Stimulated activated CD8-positive, alpha-beta memory T cell treated with anti-CD3 and anti-CD28 coated beads, Interleukin-15, amount 100 ng/mL, for 1 hour (primary cell): Measurements from ENCODE around the gene TXNDC11.

Experiments
- DNase-seq: peaks from one replicate; pipeline ENCODE4 v3.0.0-alpha.2; 2020; ENCODE audit warnings: low read depth

TXNDC11 gene

GRCh38 chr16:11722468-11722808 is 20.2 kb downstream of the TXNDC11 start:
- no peak for DNase-seq

DNA sequence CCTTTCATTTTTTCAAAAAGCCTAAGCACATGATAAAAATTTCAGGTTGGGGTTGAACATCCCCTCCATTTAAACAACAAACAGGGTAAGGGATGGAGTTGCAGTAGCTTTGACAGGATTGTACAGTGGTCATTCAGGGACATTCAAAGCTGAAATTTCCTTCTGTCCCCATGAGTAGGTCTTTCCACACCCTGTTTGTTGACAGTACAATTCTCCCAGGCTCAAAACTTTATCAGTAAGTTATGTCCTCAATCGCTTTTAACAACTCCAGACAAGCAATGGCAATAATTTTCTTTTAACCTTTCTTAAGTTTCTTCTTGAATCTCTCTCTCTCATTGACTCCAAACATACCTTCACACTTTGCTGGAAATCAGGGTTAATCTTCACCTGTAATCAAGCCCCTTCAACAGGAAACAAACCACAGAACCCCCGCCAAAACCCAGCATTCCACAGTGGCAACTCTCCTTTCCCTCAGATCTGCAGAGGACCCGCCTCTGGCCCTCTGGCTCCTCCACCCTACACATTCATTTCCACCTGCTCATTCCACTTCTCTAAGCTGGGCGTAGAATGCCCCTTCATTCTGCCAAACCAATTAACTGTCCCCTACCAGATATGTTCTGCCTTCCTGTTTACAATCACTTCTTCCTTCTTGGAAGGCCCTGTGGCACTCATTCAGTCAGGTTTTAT is 20.7 kb downstream of the TXNDC11 start:
- no peak for DNase-seq

DNA sequence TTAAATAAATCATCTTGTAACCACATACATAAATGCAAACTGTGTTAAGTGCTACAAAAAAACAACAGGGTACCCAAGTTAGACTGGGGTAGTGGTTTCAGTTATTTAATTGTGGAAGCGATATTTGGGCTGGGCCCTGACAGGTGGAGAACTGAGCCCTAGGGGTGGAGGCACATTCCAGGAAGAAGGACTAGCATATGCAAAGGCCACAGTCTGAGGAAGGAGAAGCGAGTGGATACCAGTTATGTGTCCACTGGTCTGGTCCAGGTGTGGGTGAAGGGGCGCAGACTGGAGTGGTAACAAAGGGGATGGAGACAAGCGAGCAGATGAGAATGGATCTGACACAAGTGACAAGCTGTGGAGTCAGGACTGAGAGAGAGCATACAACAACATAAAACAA is 22.9 kb downstream of the TXNDC11 start:
- no peak for DNase-seq

DNA sequence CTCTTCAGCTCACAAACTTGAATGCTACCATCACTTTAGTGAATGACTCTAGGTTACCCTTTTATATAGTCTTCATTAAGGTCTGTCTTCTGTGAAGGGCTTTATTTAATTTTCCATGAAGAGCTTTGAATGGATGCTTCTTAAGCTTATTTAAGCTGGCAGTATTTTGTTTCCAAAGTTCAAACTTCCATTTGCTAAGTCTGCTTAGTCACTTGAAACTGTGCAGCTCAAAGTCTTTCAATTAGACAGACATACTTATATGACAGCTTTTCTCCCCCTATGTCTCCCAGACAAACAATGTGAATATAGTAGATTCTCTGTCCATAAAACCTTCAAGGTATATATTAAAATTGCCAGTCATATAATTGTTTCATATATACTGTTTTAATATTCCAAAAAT is 23.5 kb downstream of the TXNDC11 start:
- DNase-seq = no peak

- no peak for DNase-seq
Measured at GRCh38 chr16:11717811-11718210, 24.8 kb downstream of the TXNDC11 start.

DNA sequence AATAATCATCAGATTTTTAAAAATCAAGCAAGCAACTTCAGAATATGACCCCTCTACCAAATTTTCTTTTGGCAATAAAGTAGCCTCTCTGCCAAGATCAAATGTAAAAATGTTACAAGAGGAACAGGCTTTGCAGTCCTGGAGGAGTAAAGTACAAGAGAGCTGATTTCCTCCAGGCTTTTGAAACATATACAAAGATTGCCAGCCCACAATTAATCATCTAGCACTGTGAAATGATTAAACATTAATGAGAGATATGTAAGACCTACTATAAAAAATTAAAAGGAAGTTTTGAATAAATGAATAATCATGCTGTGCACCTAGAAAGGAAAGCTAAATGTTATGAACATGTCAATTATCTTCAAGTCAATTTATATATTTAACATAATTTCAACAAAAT is 26.3 kb downstream of the TXNDC11 start:
- no peak for DNase-seq

- DNase-seq = no peak
Measured at GRCh38 chr16:11715246-11715947, 27.3 kb downstream of the TXNDC11 start.

DNA sequence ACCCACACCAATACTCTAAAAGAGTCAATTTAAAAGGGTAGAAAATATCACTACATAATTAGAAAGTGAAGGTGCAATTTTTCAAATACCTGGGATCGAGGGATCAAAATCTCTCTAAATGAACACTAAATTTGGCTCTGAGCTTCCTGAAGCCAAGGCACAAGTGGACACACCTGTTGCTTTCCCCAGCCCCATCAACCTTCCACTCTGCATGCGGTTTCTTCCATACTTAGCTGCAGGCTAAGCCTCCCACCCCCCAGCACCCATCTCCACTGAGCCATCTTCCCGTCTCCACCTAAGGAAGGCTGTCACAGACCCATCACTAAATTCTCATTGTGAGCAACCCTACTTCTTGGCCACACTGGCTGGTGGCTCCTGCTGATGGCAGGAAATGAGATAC is 30.5 kb downstream of the TXNDC11 start:
- DNase-seq = no peak

GRCh38 chr16:11711662-11712061 is 31.0 kb downstream of the TXNDC11 start:
- DNase-seq = no peak

- no peak for DNase-seq
Measured at GRCh38 chr16:11708421-11708820, 34.2 kb downstream of the TXNDC11 start.

DNA sequence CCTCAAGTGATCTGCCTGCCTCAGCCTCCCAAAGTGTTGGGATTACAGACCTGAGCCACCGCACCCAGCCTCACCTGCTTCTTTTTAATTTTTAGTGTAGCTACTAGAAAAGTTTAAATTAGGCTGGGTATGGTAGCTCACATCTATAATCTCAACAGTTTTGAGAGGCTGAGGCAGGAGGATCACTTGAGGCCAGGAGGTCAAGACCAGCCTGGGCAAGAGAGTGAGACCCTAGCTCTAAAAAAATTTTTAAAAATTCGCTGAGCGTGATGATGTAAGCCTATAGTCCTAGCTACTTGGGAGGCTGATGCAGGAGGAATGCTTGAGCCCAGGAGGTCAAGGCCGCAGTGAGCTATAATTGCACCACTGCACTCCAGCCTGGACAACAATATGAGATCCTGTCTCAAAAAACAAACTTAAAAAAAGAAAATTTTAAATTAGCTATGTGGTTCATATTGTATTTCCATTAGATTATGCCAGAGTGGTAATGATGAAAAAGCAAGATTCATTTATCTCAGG is 34.9 kb downstream of the TXNDC11 start:
- DNase-seq = no peak

- no peak for DNase-seq
Measured at GRCh38 chr16:11706180-11706742, 36.4 kb downstream of the TXNDC11 start.

GRCh38 chr16:11705311-11706025 is 37.2 kb downstream of the TXNDC11 start:
- DNase-seq = no peak

GRCh38 chr16:11700264-11701029 is 42.2 kb downstream of the TXNDC11 start:
- DNase-seq = no peak

- no peak for DNase-seq
Measured at GRCh38 chr16:11699234-11699894, 43.3 kb downstream of the TXNDC11 start.

DNA sequence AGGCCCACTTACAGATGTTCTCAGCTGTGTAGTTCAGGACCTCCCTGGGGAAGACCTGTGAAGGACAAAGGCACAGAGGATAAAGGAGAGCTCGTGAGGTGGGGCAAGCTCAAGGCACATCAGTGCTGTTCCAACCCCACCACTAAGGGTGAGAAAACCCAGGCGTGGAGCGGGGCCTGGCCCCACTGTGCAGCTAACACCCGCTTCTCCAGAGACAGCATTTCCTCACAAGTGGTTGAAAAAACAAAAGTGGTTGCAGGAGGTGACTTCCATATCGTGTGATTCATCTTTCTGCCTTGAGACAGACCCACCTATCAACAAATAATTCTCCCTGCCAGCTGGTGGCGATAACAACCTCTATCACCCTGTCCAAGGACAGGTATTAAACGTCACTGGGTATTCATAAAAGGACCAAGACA is 44.4 kb downstream of the TXNDC11 start:
- no peak for DNase-seq

GRCh38 chr16:11697319-11697718 is 45.3 kb downstream of the TXNDC11 start:
- DNase-seq = no peak

DNA sequence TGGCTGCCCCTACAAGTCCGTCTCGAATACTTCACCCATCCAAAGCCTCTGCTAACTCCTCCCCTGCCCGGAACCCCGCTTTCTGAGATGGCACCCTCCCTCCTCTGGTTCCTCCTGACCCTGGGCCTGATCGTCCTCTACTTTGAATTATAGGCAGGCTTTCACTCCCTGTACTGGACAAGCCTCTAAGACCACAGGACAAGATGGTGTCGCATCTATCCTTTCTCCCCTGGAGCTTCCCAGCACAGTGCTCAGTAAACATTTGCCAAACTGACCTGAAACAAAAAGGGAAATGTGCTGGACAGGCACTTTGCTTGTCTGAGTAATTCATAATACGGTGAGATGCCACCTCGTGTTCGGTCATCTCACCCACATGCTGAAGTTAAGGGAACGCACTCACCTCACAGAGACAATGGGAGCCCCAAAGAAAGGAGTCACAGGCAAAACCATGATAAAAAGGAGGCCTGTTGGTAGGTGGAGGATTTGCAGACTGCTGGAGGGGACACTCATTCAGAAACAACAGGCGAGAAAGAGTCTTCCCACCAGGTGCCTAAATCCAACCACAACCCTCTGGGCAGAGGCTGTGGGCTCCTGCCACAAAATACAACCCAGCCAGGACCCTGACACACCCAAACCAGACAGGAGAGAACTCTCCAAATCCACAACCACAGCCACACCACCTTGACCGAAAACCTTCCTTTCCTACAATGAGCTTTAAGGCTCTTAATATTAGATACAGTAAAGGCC is 46.2 kb downstream of the TXNDC11 start:
- DNase-seq = no peak

DNA sequence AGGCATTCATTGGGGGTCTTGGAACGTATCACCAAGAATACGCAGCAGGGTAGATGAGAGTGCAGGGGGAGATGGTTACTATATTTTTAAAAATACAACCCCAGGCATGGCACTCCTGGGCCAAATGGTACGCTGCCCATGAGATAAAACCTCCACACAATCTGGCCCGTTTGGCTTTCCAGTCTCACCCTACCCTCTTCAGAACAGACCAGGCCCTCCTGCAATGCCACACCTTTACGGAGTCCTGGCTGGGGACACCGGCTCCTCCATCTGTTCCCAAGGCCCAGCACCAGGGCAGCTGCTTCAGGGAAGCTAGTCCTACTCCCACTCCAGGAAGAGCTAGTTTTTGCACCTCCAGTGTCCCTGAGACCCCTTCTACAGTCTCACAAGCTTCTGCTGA is 50.0 kb downstream of the TXNDC11 start:
- DNase-seq = no peak

- DNase-seq = no peak
Measured at GRCh38 chr16:11692171-11692570, 50.5 kb downstream of the TXNDC11 start.

DNA sequence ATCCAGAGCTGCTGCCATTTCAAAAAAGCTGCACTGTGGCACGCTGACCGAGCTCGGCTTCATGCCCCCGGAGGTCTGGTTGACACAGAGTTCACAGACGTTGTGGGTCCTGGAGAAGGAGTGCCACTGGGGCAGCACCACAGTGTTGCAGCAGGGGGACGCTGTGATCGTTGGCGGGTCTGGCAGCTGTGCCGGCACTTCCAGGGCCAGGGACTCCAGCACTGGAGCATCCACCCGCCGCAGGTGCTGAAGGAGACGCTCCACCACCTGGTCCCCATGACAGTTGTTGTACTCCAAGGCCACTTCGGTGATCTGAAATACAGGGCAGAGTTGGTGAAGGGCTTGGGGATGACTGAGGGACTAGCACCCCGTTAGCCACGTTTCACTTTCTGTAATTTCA is 50.9 kb downstream of the TXNDC11 start:
- DNase-seq = no peak
